Fibroblast of gingiva (primary cell): Measurements from ENCODE around the gene ALCAM.
A peak's percentile ranks its signal among the peaks of the same experiment; 100 is the strongest.

Source experiments
- DNase-seq: peaks from one replicate; pipeline ENCODE4 v3.0.0-alpha.2; 2011; ENCODE audit warnings: low read depth

ALCAM gene

DNA sequence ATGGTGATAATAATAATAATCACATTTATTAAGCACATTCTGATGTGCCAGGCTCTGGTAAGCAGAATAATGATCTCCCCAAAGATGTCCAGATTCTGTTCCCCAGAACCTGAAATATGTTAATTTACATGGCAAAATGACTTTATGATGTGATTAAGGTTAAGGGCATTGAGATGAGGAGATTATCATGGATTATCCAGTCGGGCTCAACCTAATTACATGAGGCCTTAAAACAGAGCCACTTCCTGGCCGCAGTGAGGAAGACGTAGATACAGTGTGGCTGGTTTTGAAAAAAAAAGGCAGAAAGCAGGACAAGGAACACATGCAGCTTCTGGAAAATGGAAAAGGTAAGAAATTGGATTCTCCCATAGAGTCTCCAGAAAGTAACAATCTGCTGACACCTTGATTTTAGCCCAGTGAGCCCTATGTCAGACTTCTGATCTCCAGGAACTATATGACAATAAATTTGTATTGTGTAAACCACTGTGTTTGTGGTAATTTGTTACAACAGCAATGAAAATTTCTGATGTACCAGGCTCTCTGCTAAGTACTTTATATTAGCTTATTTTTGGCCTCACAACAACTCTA, 126.7 kb downstream of the ALCAM start:
- DNase-seq = no peak

DNA sequence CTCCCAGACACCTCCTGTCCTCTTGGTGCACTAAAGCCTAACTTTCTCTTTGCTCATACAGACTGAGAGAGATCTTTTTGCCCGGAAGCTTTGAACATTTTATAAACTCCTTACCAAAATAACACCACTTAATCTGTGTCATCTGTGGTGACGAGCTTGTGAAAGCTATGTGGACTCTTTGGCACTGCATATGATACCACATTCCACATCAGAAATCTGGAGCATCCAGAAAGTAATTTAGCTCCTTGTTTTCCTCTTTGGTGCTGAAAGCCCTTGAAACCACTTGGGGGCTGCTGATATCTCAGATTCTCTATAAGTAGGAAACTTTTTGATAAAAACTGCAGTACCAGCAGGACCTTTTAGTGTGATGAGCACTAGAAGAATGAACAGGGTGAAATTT, 128.3 kb downstream of the ALCAM start:
- DNase-seq = peak; percentile 63

- no peak for DNase-seq
Observed at GRCh38 chr3:105496343-105496742, 129.6 kb downstream of the ALCAM start.

DNA sequence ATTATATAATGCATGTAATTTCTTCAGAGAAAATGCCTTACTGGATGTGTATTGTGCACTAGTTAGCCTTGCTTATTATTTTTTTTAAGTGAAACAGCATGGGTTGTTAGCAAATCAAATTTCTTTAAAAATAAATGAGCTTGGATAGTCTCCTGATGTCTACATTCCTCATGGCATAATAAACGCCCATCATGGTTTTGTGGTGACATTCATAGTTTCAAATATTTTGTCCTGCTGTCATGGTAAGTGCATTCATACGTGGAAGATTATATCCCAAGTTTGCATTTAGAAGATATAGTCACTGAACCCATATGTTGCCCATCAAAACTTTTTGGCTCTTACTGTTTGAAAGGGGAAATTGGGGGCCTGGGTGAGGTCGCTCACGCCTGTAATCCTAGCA, 130.7 kb downstream of the ALCAM start:
- no peak for DNase-seq

- no peak for DNase-seq
Observed at GRCh38 chr3:105499961-105500360, 133.3 kb downstream of the ALCAM start.

- DNase-seq = no peak
Observed at GRCh38 chr3:105502333-105502732, 135.6 kb downstream of the ALCAM start.

- DNase-seq = no peak
Observed at GRCh38 chr3:105503191-105503593, 136.5 kb downstream of the ALCAM start.

GRCh38 chr3:105504440-105504951, 137.8 kb downstream of the ALCAM start:
- DNase-seq = no peak

GRCh38 chr3:105505170-105505569, 138.5 kb downstream of the ALCAM start:
- no peak for DNase-seq

DNA sequence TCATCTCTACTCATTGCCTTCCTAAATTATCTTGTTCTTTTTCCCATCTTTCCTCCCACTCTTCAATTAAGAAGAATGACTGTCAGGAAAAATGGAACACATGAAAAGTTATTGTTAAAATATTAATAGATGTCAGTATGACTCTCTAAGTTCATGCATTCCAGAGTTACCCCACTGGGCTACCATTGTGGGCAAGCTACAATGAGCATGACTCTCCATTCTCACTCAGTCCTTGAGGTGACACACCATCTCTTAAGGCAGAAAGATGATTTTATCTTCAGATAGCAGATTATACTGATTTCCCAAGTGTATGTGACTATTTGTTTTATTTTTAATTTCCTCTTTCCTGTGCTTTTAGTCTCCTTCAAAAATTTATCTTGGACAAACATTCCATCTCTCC, 144.3 kb downstream of the ALCAM start:
- no peak for DNase-seq

- no peak for DNase-seq
Observed at GRCh38 chr3:105512061-105512460, 145.4 kb downstream of the ALCAM start.

- DNase-seq = peak; percentile 82
Observed at GRCh38 chr3:105513042-105513441, 146.3 kb downstream of the ALCAM start.

- DNase-seq = no peak
Observed at GRCh38 chr3:105513886-105514285, 147.2 kb downstream of the ALCAM start.

- DNase-seq = no peak
Observed at GRCh38 chr3:105515372-105515771, 148.7 kb downstream of the ALCAM start.

DNA sequence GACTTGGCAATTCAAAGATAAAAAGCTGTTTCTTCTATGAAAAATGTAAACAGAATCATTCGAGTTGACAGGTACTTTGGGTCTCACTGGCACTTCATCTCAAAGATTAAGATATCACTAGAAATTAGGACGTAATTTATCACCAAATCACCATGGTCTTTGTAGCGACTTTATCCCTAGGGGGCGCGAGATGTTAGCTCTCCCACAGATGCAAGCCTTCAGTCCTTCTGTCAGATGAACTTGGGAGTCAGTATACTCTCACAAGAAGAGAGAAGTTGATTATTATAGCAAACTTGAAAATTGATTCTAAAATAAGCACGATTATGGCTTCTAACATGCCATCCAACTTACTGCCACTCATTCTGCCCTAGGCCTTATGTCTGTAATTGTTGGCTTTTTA, 150.3 kb downstream of the ALCAM start:
- no peak for DNase-seq

DNA sequence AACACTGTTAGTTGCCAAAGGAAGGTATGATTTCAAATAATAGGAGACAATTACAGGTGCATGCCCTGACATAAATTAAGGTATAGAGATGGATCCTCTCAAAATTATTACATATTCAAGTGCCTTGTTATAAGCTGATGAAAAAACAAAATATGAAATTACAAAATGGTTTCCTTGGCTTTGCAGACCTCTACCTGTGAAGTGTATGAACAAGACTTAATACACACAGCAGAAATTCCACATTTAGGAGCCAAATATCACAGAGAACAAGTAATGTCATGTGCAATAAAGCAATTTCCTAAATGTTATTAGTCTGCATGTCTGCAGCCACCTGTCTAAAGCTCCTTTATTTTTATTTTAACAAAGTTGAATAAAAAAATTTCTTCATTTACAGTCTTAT, 151.5 kb downstream of the ALCAM start:
- DNase-seq = no peak

DNA sequence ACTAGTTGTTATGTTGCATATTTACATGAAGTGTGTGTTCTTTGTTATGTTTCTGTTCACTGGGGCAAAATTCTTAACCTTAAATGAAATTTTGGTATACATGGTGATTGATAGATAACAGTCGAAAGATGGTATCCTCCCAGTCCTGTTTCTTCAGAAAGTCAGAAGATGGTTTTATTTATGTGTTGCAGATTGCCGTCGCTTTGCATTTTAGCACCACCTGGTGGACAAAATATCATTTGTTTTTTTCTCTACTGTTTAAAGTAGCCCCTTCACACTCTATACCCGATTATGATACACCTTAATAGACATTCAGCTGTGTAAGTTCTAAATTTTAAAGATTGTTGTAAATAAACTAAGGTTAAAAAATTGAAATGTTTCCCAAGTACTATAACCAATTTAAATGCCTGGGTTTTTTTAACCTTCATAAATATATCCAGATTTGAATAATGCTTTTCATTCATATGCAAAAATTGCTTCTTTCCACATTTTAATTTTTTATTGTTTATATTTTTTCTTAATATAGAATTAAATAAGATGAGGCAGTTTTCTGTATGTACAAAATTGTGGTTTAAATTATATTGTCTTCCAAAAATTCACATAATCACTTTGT, 152.2 kb downstream of the ALCAM start:
- DNase-seq = peak; percentile 59

DNA sequence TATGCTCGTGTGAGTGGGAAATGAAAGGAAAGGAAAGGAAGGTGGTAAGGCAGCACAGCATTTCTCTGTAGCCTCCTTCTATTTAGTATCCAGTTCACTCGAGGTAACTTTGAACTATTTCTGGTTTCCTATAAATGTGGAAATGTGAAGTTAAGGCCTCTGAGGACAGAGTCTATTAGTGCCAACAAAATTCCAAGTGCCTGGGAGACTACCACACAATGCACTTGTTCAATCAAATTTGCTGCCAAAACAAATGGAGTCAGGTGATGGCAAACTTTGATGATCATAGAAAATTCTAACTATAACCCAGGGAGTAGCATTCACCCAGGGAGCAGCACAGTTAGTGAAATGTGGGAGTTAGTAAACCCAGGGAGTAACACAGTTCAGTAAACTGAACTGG, 155.1 kb downstream of the ALCAM start:
- no peak for DNase-seq

DNA sequence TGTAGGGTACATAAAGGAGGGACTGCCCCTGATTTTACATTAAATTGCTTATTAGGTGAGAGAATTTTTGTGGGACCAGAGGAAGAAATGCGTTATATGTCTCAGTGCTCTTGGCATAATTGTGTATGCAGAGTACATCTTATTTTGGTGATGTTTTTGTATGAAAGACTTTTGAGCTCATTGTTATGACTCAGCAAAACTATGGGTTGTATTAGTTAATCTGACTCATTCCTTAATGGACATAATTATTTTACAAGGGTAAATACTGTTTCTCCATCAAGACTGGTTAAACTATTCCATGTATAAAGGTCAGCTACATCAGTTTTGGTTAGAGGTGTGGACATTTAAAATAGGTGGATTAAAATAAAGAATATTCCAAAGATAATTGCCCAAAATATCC, 156.8 kb downstream of the ALCAM start:
- DNase-seq = peak; percentile 41

DNA sequence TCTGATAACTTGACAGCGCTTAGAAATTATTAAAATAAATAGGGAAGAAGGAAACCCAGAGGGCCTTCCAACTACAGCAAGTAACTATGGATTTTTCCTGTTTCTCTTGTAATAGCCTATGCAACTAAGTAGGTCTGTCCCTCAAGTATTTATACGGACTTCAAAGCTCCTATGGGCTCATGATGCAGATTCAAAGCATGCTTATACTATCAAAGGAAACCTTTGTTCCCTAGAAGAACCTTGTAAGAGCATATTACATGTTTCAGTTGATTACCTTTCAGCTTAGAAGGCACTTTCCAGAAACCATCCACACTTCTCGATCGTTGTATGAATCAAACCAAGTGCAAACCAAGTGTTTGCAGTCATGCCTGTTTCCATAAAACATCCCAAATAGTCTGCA, 158.8 kb downstream of the ALCAM start:
- no peak for DNase-seq

GRCh38 chr3:105526360-105527111, 159.8 kb downstream of the ALCAM start:
- no peak for DNase-seq

DNA sequence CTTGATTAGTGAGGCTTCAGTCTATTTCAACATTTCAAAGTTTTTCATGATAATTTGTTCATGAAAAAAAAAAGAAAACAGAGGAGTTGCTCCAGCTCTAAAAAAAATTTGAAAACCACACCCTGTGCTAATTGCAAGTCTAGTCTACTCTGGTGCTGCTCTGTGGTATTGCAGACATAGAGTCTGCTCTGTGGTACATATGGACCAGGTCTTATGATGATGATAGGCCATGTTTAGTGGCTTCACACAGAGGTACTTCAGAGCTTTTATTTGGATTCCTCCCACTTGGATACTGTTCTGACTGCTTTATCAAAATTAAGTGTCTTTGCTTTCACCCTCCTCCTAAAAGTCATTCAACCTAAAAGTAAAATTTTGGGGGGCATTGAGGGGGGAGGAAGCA, 160.8 kb downstream of the ALCAM start:
- DNase-seq = no peak

DNA sequence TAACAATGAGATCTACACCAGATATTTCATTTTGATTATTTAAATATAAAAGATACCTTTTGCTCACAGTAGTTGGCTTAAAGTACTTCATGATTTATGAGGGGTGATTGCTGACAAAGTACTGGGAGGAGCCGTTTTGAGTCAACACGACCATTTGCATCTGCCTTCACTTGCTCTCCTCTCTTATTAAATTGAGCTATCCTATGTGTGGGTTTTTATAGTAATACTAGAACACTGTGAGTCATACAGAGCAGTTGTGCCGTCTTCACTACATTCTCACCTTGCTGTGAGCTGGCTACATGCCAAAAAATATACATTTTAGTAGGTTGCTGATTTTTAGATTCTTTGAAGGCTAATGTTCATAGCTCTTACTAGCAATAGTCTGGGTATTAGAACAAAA, 161.2 kb downstream of the ALCAM start:
- DNase-seq = no peak
